Sigmoid colon (tissue), 7 donors: ENCODE measurements around the gene RACK1. TPM values are rescaled to one million over a fixed set of nuclear protein-coding genes. Genes with fewer than 3 reads are reported as not detected.
A peak's percentile ranks its signal among the peaks of the same experiment; 100 is the strongest.
"Not testable (repeated sequence)": the region's sequence is repeated elsewhere in the genome, so short reads cannot be mapped to it uniquely, and the experiment has no call there.

ENCODE experiments used
- DNase-seq: peaks from one replicate; pipeline ENCODE4 v3.0.0-alpha.2; 2019
- H3K27ac ChIP-seq, 4 donors: fragments of 200-600 bp; sonication (generic); one replicate each; pipeline ENCODE4 v1.5.1; 2016 to 2019; ENCODE audit warnings: mild to moderate bottlenecking in 1 of 4
- H3K27me3 ChIP-seq, 3 donors: fragments of 200-600 bp; sonication (generic); one replicate each; pipeline ENCODE4 v1.5.1; 2019; ENCODE audit warnings: mild to moderate bottlenecking in 1 of 3
- H3K36me3 ChIP-seq, 4 donors: fragments of 200-600 bp; sonication (generic); one replicate each; pipeline ENCODE4 v1.5.1; 2016 to 2019
- H3K4me1 ChIP-seq, 4 donors: fragments of 200-600 bp; sonication (generic); one replicate each; pipeline ENCODE4 v1.5.1; 2017 to 2019
- H3K4me3 ChIP-seq, 4 donors: fragments of 200-600 bp; sonication (generic); one replicate each; pipeline ENCODE4 v1.5.1; 2017 to 2019; ENCODE audit warnings: mild to moderate bottlenecking in 2 of 4, moderate library complexity in 1 of 4
- H3K9me3 ChIP-seq, 4 donors: fragments of 200-600 bp in 3 of 4; sonication (generic) in 3 of 4; one replicate each; pipeline versions ENCODE4 v1.5.1 to v1.6.1; 2013 to 2019
- EP300 ChIP-seq, 4 donors: sonication (generic); formaldehyde crosslinking; IDR thresholded peaks; one replicate each; pipeline ENCODE4 v1.6.1; 2017; ENCODE audit warnings: antibody characterized with exemption in 4 of 4
- POLR2A ChIP-seq, 2 donors: fragments of 450-650 bp; IDR thresholded peaks; one replicate each; pipeline ENCODE4 v1.6.1; 2016; ENCODE audit warnings: antibody characterized with exemption in 2 of 2, mild to moderate bottlenecking in 2 of 2, moderate library complexity in 2 of 2
- POLR2AphosphoS5 ChIP-seq, 4 donors: sonication (generic); formaldehyde crosslinking; IDR thresholded peaks; one replicate each; pipeline ENCODE4 v1.6.1; 2017; ENCODE audit warnings: antibody characterized with exemption in 4 of 4
- WGBS, 2 donors: extraction: QIAGEN DNeasy Blood & Tissue Kit; methylation state at CpG; one replicate each; pipeline ENCODE4 v1.1.7; 2013; 5-methylcytosine and 5-hydroxymethylcytosine counted together
- intact Hi-C: fragments of 100-400 bp; cut with DNase I; formaldehyde crosslinking; loops from one replicate; pipeline ENCODE4 v1.15.1; 2023
- polyA plus RNA-seq, 3 donors: library from polyadenylated mRNA; stranded (reverse); fragments of 200-250 nt; gene quantifications; one replicate each; pipeline ENCODE4 v1.2.3, GENCODE V29; 2013
- total RNA-seq, 4 donors: library from RNA; depleted of rRNA; stranded (reverse); fragments of >200 nt; gene quantifications; one replicate each; pipeline ENCODE4 v1.1.0, GENCODE V29; 2016
- TF ChIP-seq, protein P1 (sequence below), 4 experiments: fragments of 450-650 bp in 3 of 4; fragments of 200-600 bp in 1 of 4; IDR thresholded peaks; one replicate each; pipeline ENCODE4 v1.5.1; 2016 to 2019; ENCODE audit warnings: antibody characterized with exemption in 4 of 4, mild to moderate bottlenecking in 3 of 4, moderate library complexity in 2 of 4
- donor health status: healthy with polysubstance abuse.
- donor health status: Bipolar disorder and iron deficiency.
- donor health status: healthy.

The RACK1 gene
- total and polyA plus RNA-seq, 7 donors: 1,821 to 2,943 (median 2,174) TPM

DNA sequence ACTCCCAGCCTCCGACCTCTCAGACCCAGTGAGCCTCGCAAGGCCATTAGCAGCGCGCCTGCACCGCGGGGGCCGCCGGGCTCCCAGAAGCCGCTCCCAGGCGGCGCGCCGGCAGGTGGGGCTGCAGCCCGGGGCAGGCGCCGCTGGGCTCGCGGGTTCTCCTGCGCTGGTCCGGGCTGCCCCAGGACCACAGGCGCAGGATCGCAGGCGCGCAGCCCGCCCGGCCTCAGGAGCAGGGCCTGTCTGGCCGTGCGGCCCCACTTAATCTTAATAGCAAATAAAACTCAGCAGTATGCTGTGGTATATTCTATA, 29.7 kb upstream of the RACK1 start:
- DNase-seq, H3K4me1 ChIP-seq, H3K36me3 ChIP-seq, H3K27me3 ChIP-seq, H3K9me3 ChIP-seq, H3K4me3 ChIP-seq, intact Hi-C loops, H3K27ac ChIP-seq: not testable (repeated sequence)
- TF ChIP-seq, protein P1, sequence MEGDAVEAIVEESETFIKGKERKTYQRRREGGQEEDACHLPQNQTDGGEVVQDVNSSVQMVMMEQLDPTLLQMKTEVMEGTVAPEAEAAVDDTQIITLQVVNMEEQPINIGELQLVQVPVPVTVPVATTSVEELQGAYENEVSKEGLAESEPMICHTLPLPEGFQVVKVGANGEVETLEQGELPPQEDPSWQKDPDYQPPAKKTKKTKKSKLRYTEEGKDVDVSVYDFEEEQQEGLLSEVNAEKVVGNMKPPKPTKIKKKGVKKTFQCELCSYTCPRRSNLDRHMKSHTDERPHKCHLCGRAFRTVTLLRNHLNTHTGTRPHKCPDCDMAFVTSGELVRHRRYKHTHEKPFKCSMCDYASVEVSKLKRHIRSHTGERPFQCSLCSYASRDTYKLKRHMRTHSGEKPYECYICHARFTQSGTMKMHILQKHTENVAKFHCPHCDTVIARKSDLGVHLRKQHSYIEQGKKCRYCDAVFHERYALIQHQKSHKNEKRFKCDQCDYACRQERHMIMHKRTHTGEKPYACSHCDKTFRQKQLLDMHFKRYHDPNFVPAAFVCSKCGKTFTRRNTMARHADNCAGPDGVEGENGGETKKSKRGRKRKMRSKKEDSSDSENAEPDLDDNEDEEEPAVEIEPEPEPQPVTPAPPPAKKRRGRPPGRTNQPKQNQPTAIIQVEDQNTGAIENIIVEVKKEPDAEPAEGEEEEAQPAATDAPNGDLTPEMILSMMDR (IDR thresholded peaks at IDR 0.05): peak in 1 of 4 experiments; percentile 33
- 26 to 39% methylated on average over 28 of the region's 28 CpGs for WGBS, 2 donors

DNA sequence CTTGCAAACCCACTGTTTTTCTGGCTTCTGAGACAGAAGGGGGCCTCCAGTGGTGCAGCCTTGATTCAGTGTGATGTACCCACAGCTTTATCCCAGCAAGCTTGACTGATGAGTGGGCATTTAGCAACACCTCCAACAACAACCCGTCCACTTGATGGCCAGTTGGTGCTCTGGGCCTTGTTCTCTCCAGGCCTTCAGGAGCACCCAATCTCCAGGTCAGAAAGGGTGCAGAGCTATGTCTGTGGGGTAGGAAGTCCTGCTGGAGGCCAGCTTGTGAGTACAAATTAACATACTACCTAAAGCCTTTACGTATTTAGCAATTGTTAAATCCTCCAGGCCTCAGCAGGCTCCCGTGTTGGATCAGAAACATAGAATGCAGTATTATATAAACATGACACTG, 27.4 kb upstream of the RACK1 start:
- no peak for DNase-seq
- Histone ChIP-seq H3K36me3 (no peaks in the 10 kb centered on the region), H3K4me3 (no peak overlapping the region), H3K4me1 (no peaks in the 10 kb centered on the region), H3K27me3 (no peaks in the 10 kb centered on the region), H3K9me3 (no peaks in the 10 kb centered on the region), H3K27ac (no peak overlapping the region)
- 88 to 89% methylated on average over 3 of the region's 3 CpGs for WGBS, 2 donors
- TF ChIP-seq EP300 (IDR thresholded peaks at IDR 0.05): no peak
- no peak for TF ChIP-seq POLR2AphosphoS5 (IDR thresholded peaks at IDR 0.05)
- TF ChIP-seq, protein P1 (IDR thresholded peaks at IDR 0.05): no peak
- TF ChIP-seq POLR2A (IDR thresholded peaks at IDR 0.05): no peak
- intact Hi-C loops: no loop called here

DNA sequence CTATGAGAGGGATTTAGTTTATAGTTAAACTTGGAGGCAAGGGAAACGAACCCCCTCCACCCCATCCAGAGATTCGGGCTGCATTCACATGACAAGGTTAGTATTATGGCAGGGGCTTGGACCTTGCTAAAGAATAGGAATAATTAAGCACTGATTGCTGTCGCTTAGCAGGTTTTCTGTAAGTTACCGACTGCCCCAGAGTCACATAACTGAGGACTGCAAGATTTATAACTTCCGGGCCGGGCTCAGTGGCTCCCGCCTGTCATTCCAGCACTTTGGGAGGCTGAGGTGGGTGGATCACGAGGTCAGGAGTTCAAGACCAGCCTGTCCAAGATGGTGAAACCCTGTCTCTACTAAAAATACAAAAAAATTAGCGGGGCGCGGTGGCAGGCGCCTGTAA, 24.2 kb upstream of the RACK1 start:
- H3K4me1 ChIP-seq, DNase-seq, H3K27ac ChIP-seq, H3K4me3 ChIP-seq, intact Hi-C loops, H3K9me3 ChIP-seq, H3K27me3 ChIP-seq: not testable (repeated sequence)
- WGBS, 2 donors: 88% methylated on average over 12 of the region's 12 CpGs
- peaks cover 0 to 12% (median 5%) of the 10 kb centered on the region in 4 donors for H3K36me3 ChIP-seq

DNA sequence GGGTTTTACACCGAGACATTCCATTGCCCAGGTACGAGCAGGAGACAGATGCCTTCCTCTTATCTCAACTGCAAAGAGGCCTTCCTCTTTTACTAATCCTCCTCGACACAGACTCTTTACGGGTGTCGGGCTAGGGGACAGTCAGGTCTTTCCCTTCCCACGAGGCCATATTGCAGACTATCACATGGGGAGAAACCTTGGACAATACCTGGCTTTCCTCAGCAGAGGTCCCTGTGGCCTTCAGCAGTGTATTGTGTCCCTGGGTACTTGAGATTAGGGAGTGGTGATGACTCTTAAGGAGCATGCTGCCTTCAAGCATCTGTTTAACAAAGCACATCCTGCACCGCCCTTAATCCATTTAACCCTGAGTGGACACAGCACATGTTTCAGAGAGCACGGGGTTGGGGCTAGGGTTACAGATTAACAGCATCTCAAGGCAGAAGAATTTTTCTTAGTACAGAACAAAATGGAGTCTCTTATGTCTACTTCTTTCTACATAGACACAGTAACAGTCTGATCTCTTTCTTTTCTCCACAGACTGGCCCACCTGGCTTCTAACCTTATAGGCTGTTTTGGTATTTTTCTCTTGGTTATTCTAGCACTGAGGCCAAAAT, 23.7 kb upstream of the RACK1 start:
- H3K4me1 ChIP-seq, intact Hi-C loops, H3K9me3 ChIP-seq, H3K27me3 ChIP-seq, DNase-seq, H3K4me3 ChIP-seq, H3K27ac ChIP-seq: not testable (repeated sequence)
- WGBS, 2 donors: 63 to 70% methylated on average over 8 of the region's 8 CpGs
- H3K36me3 ChIP-seq: peaks cover 0 to 12% (median 5%) of the 10 kb centered on the region in 4 donors

DNA sequence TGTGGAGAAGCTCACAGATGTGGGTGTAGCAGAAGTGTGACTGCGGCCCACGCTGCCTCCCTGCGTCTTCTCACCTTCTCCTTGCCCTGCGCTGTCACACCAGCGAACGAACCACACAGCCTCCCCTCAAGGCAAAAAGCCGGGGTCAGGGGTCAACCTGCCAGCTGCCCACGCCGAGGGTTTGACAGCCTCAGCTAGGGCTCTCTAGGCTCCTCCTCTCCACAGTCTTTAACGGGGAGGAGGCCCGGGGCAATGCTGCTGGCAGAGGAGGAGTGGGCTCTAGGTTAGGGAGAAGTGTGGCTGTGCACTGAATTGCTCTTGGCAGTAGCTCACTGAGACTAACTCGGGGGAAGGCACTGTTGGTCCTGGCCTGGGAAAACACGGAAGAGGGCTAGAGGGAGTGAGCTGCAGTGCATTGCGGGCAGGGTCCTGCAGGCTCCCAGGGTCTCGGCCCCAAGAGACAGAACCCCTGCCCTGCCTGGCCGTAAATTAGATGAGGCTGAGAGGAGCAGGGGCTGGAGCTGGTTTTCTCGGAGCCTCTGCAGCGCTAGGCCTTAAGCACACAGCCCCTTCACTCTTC, 21.5 kb upstream of the RACK1 start:
- intact Hi-C loops: no loop called here
- Histone ChIP-seq H3K4me3 (no peak overlapping the region), H3K4me1 (peaks cover 0 to 12% (median 9%) of the 10 kb centered on the region in 4 donors), H3K27me3 (no peaks in the 10 kb centered on the region), H3K9me3 (no peaks in the 10 kb centered on the region), H3K27ac (no peak overlapping the region), H3K36me3 (peaks cover 0 to 12% (median 5%) of the 10 kb centered on the region in 4 donors)
- WGBS, 2 donors: 85 to 86% methylated on average over 18 of the region's 18 CpGs
- DNase-seq: no peak
- no peak for TF ChIP-seq POLR2A (IDR thresholded peaks at IDR 0.05)
- no peak for TF ChIP-seq EP300 (IDR thresholded peaks at IDR 0.05)
- TF ChIP-seq, protein P1 (IDR thresholded peaks at IDR 0.05): no peak
- no peak for TF ChIP-seq POLR2AphosphoS5 (IDR thresholded peaks at IDR 0.05)

DNA sequence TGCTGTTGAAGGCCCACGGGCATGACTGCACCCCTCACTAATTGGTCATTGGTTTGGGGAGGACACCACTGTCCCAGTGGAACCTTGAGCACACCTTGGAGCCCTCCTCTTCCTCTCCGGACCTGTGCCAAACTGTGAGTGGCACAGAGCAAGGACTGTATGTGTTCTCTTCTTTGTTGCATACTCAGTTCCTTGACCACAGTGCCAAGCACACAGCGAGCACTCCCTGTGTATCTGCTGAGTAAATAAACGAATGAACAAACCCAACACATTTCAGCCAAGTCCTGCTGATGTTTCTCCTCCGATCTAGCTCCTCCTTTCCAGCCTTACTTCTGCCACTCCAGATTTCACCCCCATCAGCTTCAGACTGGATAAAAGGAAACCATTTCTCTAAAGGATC, 19.9 kb upstream of the RACK1 start:
- no peak overlapping the region for H3K27ac ChIP-seq
- H3K9me3 ChIP-seq: no peaks in the 10 kb centered on the region
- no peaks in the 10 kb centered on the region for H3K27me3 ChIP-seq
- TF ChIP-seq POLR2AphosphoS5 (IDR thresholded peaks at IDR 0.05) (no peak), POLR2A (IDR thresholded peaks at IDR 0.05) (no peak)
- H3K36me3 ChIP-seq: peaks cover 0 to 12% (median 5%) of the 10 kb centered on the region in 4 donors
- 75 to 79% methylated on average over 5 of the region's 5 CpGs for WGBS, 2 donors
- no peak overlapping the region for H3K4me3 ChIP-seq
- intact Hi-C loops: loop anchor here (5.0 kb wide), 1 partner anchor 456 kb away; no protein-coding TSS in a partner anchor
- DNase-seq: no peak
- H3K4me1 ChIP-seq: peaks cover 0 to 28% (median 24%) of the 10 kb centered on the region in 4 donors
